Ectodermal cell (in vitro differentiated cells): ENCODE data around the gene MCEMP1.
A peak's percentile ranks its signal among the peaks of the same experiment; 100 is the strongest.

ENCODE experiments used
- H3K27ac ChIP-seq: 2 replicates; pipeline ENCODE4 v1.7.0; 2013; ENCODE audit warnings: mild to moderate bottlenecking, low read depth, low read length; ENCODE audit not compliant: insufficient read depth, poor library complexity, severe bottlenecking
- H3K27me3 ChIP-seq: 2 replicates; pipeline ENCODE4 v1.7.0; 2013; ENCODE audit warnings: mild to moderate bottlenecking, low read length; ENCODE audit not compliant: insufficient read depth, control insufficient read depth, poor library complexity, severe bottlenecking
- H3K36me3 ChIP-seq: one replicate; pipeline ENCODE4 v1.7.0; 2013; ENCODE audit warnings: low read length; ENCODE audit not compliant: control insufficient read depth, insufficient read depth
- H3K4me1 ChIP-seq: one replicate; pipeline ENCODE4 v1.7.0; 2013; ENCODE audit warnings: low read length; ENCODE audit not compliant: control insufficient read depth, insufficient read depth
- H3K4me3 ChIP-seq: 2 replicates; pipeline ENCODE4 v1.7.0; 2013; ENCODE audit warnings: low read depth, low read length, control low read depth; ENCODE audit not compliant: insufficient read depth
- H3K9me3 ChIP-seq: 2 replicates; pipeline ENCODE4 v1.7.0; 2013; ENCODE audit warnings: mild to moderate bottlenecking, low read length, moderate library complexity; ENCODE audit not compliant: control insufficient read depth
- WGBS, 2 experiments: methylation state at CpG; one replicate each; pipeline ENCODE4 v1.1.7; 2013; ENCODE audit warnings: missing lambda C conversion rate in 2 of 2; 5-methylcytosine and 5-hydroxymethylcytosine counted together

The MCEMP1 gene

GRCh38 chr19:7636691-7637373 lies 40.1 kb upstream of the MCEMP1 start, which contains the start of gene STXBP2:
Gene STXBP2 (plus strand): TSS chr19:7637110. CDS start chr19:7637150, 40 bp downstream.
- Histone ChIP-seq H3K4me1 (no peaks in the 10 kb centered on the region), H3K9me3 (no peaks in the 10 kb centered on the region), H3K27me3 (peaks cover 25% of the 10 kb centered on the region), H3K36me3 (no peaks in the 10 kb centered on the region), H3K4me3 (peak within 1 kb of the TSS; percentile 58), H3K27ac (no peak within 1 kb of the TSS)
- WGBS, 2 experiments = 10% methylated on average over 61 of the region's 61 CpGs

- H3K9me3 ChIP-seq = no peaks in the 10 kb centered on the region
- WGBS, 2 experiments = 46 to 48% methylated on average over 30 of the region's 30 CpGs
- H3K4me1 ChIP-seq = no peaks in the 10 kb centered on the region
- peaks cover 25% of the 10 kb centered on the region for H3K27me3 ChIP-seq
- no peak overlapping the region for H3K27ac ChIP-seq
- H3K4me3 ChIP-seq = peak overlapping the region; percentile 58
- no peaks in the 10 kb centered on the region for H3K36me3 ChIP-seq
Measured at GRCh38 chr19:7637374-7638256, 39.3 kb upstream of the MCEMP1 start.

GRCh38 chr19:7638802-7639465 lies 38.0 kb upstream of the MCEMP1 start:
- Histone ChIP-seq H3K4me1 (no peaks in the 10 kb centered on the region), H3K36me3 (no peaks in the 10 kb centered on the region), H3K9me3 (no peaks in the 10 kb centered on the region), H3K4me3 (no peak overlapping the region), H3K27ac (no peak overlapping the region), H3K27me3 (peaks cover 25% of the 10 kb centered on the region)
- WGBS, 2 experiments = 91 to 92% methylated on average over 12 of the region's 12 CpGs

- 92 to 95% methylated on average over 13 of the region's 13 CpGs for WGBS, 2 experiments
- Histone ChIP-seq H3K27ac (no peak overlapping the region), H3K4me3 (no peak overlapping the region), H3K4me1 (no peaks in the 10 kb centered on the region), H3K27me3 (peaks cover 20% of the 10 kb centered on the region), H3K9me3 (no peaks in the 10 kb centered on the region), H3K36me3 (no peaks in the 10 kb centered on the region)
Measured at GRCh38 chr19:7639863-7640348, 37.0 kb upstream of the MCEMP1 start.

GRCh38 chr19:7640803-7641202 lies 36.1 kb upstream of the MCEMP1 start:
- H3K36me3 ChIP-seq = no peaks in the 10 kb centered on the region
- H3K9me3 ChIP-seq = no peaks in the 10 kb centered on the region
- H3K27me3 ChIP-seq = peaks cover 12% of the 10 kb centered on the region
- no peak overlapping the region for H3K27ac ChIP-seq
- H3K4me1 ChIP-seq = no peaks in the 10 kb centered on the region
- no peak overlapping the region for H3K4me3 ChIP-seq
- WGBS, 2 experiments = 93 to 95% methylated on average over 11 of the region's 11 CpGs

- Histone ChIP-seq H3K9me3 (no peaks in the 10 kb centered on the region), H3K36me3 (no peaks in the 10 kb centered on the region), H3K27me3 (peaks cover 4% of the 10 kb centered on the region), H3K4me3 (no peak overlapping the region), H3K27ac (no peak overlapping the region), H3K4me1 (no peaks in the 10 kb centered on the region)
- 91% methylated on average over 43 of the region's 43 CpGs for WGBS, 2 experiments
Measured at GRCh38 chr19:7641290-7642276, 35.3 kb upstream of the MCEMP1 start.

GRCh38 chr19:7642295-7643030 lies 34.4 kb upstream of the MCEMP1 start:
- H3K9me3 ChIP-seq = no peaks in the 10 kb centered on the region
- H3K4me3 ChIP-seq = no peak overlapping the region
- 94 to 95% methylated on average over 27 of the region's 27 CpGs for WGBS, 2 experiments
- H3K27me3 ChIP-seq = no peaks in the 10 kb centered on the region
- no peaks in the 10 kb centered on the region for H3K36me3 ChIP-seq
- no peaks in the 10 kb centered on the region for H3K4me1 ChIP-seq
- no peak overlapping the region for H3K27ac ChIP-seq

- H3K36me3 ChIP-seq = no peaks in the 10 kb centered on the region
- no peak overlapping the region for H3K27ac ChIP-seq
- H3K4me3 ChIP-seq = no peak overlapping the region
- H3K9me3 ChIP-seq = no peaks in the 10 kb centered on the region
- no peaks in the 10 kb centered on the region for H3K27me3 ChIP-seq
- 94 to 95% methylated on average over 8 of the region's 8 CpGs for WGBS, 2 experiments
- H3K4me1 ChIP-seq = no peaks in the 10 kb centered on the region
Measured at GRCh38 chr19:7643031-7643415, 33.9 kb upstream of the MCEMP1 start.
